HL-60 (cell line): Measurements from ENCODE around the gene ENG.

Experiments used
- DNase-seq, 2 experiments: peaks; one replicate each; pipeline ENCODE4 v3.0.0-alpha.2; 2010 to 2020; ENCODE audit warnings: low read depth in 1 of 2, low spot score in 1 of 2
- H3K27ac ChIP-seq: fragments of 250-450 bp; sonication (Bioruptor Pico); replicated peaks from 2 replicates; pipeline ENCODE4 v1.5.1; 2020; ENCODE audit warnings: mild to moderate bottlenecking, moderate library complexity
- H3K27me3 ChIP-seq: fragments of 250-450 bp; sonication (Bioruptor Pico); 2 replicates; pipeline ENCODE4 v1.5.1; 2021; ENCODE audit warnings: mild to moderate bottlenecking, moderate library complexity; ENCODE audit not compliant: insufficient read depth, poor library complexity, severe bottlenecking
- H3K4me3 ChIP-seq: replicated peaks from 2 replicates; pipeline ENCODE4 v1.5.1; 2011; ENCODE audit warnings: mild to moderate bottlenecking, control low read depth, low read length; ENCODE audit not compliant: insufficient read depth
- CTCF ChIP-seq: IDR thresholded peaks from one replicate; pipeline ENCODE4 v1.5.1; 2011; ENCODE audit warnings: low read length, control low read depth, inconsistent platforms; ENCODE audit not compliant: insufficient read depth
- GABPA ChIP-seq: IDR thresholded peaks from 2 replicates; pipeline ENCODE4 v1.6.1; 2012; ENCODE audit warnings: low read depth
- POLR2AphosphoS5 ChIP-seq: IDR thresholded peaks from 2 replicates; pipeline ENCODE4 v1.6.1; 2012; ENCODE audit warnings: low read depth
- SPI1 ChIP-seq: IDR thresholded peaks from 2 replicates; pipeline ENCODE4 v1.6.1; 2012; ENCODE audit warnings: low read depth, mild to moderate bottlenecking, borderline replicate concordance
- TF ChIP-seq, protein P1 (sequence below): IDR thresholded peaks from 2 replicates; pipeline ENCODE4 v1.6.1; 2012; ENCODE audit warnings: low read depth; ENCODE audit not compliant: insufficient replicate concordance

ENG gene

DNA sequence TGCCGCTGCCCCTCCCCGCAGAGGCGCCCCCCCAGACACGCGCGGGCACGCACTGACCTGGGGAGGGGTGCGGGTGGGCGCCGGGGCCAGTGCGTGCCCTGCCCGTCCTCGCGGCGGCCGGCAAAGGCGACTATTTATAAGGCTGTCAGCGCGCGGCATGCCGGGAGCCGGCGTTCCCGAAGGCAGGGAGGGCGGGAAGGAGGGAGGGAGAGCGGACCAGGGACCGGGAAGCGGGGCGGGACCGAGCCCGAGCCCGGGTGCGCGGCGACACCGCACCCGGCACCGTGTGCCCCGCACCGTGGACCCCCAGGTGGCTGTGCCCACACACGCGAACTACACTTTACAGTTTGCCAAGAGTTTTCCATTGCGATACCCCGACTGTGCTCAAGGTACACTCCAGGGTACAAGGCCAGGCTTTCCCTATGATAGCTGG is 23.1 kb upstream of the ENG start, which contains the start of gene AK1:
Gene AK1 (minus strand): TSS at position 110 of the 433 bp plus-strand sequence. CDS start 3,058 bp downstream, outside the sequence.
- no peak for DNase-seq
- no peak within 1 kb of the TSS for H3K27ac ChIP-seq
- no peaks in the 10 kb centered on the region for H3K27me3 ChIP-seq
- TF ChIP-seq, protein P1, sequence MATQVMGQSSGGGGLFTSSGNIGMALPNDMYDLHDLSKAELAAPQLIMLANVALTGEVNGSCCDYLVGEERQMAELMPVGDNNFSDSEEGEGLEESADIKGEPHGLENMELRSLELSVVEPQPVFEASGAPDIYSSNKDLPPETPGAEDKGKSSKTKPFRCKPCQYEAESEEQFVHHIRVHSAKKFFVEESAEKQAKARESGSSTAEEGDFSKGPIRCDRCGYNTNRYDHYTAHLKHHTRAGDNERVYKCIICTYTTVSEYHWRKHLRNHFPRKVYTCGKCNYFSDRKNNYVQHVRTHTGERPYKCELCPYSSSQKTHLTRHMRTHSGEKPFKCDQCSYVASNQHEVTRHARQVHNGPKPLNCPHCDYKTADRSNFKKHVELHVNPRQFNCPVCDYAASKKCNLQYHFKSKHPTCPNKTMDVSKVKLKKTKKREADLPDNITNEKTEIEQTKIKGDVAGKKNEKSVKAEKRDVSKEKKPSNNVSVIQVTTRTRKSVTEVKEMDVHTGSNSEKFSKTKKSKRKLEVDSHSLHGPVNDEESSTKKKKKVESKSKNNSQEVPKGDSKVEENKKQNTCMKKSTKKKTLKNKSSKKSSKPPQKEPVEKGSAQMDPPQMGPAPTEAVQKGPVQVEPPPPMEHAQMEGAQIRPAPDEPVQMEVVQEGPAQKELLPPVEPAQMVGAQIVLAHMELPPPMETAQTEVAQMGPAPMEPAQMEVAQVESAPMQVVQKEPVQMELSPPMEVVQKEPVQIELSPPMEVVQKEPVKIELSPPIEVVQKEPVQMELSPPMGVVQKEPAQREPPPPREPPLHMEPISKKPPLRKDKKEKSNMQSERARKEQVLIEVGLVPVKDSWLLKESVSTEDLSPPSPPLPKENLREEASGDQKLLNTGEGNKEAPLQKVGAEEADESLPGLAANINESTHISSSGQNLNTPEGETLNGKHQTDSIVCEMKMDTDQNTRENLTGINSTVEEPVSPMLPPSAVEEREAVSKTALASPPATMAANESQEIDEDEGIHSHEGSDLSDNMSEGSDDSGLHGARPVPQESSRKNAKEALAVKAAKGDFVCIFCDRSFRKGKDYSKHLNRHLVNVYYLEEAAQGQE = no peak
- peak within 1 kb of the TSS; percentile 13 for H3K4me3 ChIP-seq

DNA sequence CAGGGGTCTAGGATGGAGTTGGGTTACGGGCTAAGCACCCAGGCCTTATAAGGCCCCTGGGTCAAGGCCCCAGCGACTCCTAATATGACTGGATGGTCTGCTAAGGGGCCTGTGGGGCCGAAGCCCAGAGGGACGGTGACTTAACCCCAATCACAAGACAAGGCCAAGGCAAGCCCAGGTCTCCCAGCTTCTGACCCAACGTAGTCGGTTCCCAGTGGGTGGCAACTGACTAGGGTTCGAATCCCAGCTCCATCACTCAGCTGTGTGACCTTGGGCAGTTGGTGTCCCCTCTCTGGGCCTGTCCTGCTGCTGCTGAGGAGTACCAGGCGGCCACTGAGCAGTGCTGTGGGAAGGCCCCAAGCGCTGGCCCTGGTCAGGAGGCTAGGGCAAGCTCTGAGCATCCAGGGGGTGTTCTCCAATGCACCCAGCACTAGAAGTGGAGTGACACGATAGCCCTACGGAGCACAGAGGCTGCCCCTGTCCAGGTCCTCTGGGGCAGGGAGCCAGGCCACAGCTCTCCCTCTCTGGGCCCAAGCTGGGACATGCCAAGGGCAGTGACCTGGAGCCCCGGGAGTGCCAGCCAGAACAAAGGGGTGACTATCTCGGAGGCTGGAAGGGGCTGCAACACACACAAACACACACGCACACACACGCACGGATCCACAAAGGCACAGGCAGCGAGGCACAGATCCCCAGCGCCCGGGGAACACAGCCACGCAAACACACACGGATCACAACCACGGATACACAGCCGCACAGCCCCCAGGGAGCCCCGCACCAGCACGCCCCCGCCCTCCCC is 22.5 kb upstream of the ENG start:
- no peak overlapping the region for H3K27ac ChIP-seq
- TF ChIP-seq SPI1 (no peak), CTCF (no peak), POLR2AphosphoS5 (no peak), GABPA (no peak)
- TF ChIP-seq, protein P1 = no peak
- DNase-seq = no peak
- no peaks in the 10 kb centered on the region for H3K27me3 ChIP-seq
- H3K4me3 ChIP-seq = peak overlapping the region; percentile 13

DNA sequence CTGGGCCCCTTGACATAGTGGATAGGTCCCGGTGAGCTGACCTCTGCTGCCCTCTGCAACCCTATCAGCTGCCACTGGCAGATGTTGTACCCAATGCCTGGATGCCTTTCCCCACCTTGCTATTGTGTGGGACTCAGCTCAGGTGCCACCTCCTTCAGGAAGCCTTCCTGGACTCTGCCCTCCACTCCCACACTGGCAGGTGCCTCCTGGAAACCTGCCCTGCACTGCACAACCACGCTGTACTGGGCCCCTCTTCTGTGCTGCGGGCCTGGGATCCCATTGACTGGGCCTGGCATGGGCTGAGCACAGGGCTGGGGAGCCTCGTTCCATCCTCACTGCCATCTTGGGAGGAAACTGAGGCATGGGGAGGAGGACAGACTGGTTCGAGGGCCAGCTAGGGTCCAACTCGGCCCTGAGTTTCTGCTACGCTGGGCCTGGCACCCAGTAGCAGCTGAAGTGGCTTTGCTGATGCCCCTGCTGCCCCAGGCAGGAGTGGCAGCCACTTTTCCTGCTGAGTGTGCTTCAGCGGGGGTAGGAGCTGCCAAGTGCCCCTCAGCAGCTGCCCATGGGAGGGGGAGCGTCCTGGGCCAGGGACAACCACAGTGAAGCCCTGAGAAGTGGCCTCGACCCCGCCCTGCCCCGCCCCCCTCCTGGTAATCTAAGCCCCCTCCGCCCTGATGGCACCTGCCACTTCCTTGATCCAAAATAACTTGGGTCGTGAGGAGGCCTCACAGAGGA is 21.7 kb upstream of the ENG start:
- no peak overlapping the region for H3K27ac ChIP-seq
- TF ChIP-seq CTCF (no peak), POLR2AphosphoS5 (no peak)
- no peaks in the 10 kb centered on the region for H3K27me3 ChIP-seq
- DNase-seq = no peak
- H3K4me3 ChIP-seq = no peak overlapping the region

DNA sequence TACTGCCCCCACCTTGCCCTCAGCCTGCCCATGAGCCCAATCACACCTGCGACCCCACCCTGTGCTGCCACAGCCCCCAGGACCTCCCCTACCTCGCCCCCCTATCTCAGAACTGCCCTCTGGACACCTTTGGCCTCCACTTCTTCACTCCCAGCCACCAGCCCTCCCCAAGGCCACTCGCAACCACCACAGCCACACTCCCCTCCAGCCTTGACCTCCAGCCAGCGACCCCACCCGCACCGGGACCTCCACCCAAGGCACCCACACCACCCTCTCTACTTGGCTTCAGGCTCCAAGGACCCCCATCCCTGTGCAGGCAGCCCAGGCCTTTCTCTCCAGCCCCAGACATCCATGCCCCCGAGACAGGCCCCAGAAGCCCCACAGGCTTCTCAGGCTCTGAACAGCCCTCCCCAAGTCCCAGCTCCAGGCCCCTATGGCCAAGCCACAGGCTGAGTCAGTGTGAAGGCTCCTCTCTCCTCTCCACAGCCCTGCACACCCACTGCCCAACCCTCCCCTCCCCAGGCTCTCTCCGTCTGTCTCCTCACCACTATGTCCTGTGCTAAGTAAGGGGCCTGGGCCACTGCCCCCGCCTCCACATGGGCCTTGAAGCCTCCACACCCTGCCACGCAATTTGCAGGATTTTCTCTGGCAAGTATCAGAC is 21.0 kb upstream of the ENG start:
- no peak for DNase-seq
- H3K4me3 ChIP-seq = no peak overlapping the region
- no peak for TF ChIP-seq GABPA
- TF ChIP-seq CTCF = no peak
- TF ChIP-seq SPI1 = no peak
- no peak overlapping the region for H3K27ac ChIP-seq
- no peaks in the 10 kb centered on the region for H3K27me3 ChIP-seq
